Activated T-cell treated with anti-CD3 and anti-CD28 coated beads for 1 hour (primary cell): ENCODE data around the gene RAD51B.

Source experiments
- DNase-seq: peaks from one replicate; pipeline ENCODE4 v3.0.0-alpha.2; 2020; ENCODE audit warnings: low read depth

The RAD51B gene

GRCh38 chr14:67835596-67835995 is 16.0 kb downstream of the RAD51B start:
- DNase-seq = no peak

GRCh38 chr14:67837011-67837624 is 17.5 kb downstream of the RAD51B start:
- DNase-seq = peak; percentile 60

GRCh38 chr14:67846029-67846610 is 26.5 kb downstream of the RAD51B start:
- DNase-seq = no peak

GRCh38 chr14:67850066-67850830 is 30.7 kb downstream of the RAD51B start:
- no peak for DNase-seq

- DNase-seq = no peak
Measured at GRCh38 chr14:67851785-67852410, 32.3 kb downstream of the RAD51B start.

DNA sequence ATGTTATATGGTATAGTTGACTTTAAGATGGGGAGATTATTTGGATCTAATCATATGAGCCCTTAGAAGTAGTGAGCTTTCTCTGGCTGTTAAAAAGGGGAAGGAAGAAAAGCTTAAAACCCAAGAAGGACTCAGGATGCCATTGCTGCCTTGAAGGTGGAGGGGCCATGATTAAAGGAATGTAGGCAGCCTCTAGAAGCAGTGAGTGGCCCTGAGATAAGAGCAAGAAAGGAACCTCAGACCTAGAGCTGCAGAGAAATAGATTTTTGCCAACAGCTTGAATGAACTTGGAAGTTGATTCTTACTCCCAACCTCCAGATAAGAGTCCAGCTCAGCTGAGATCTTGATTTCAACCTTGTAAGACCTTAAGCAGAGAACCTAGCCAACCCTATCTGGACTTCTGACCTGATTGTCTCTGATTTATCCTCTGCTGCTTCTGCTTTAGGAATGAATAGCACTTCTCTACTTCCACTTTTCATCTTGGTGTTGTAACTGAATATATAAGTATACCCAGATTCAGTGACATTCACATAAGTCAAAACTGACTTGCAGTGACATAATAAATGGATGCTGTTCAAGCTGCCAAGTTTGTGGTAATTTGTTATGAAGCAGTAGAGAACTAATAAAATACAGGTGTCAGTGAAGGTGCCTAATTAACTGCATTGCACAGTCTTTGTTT is 33.5 kb downstream of the RAD51B start:
- DNase-seq = no peak

DNA sequence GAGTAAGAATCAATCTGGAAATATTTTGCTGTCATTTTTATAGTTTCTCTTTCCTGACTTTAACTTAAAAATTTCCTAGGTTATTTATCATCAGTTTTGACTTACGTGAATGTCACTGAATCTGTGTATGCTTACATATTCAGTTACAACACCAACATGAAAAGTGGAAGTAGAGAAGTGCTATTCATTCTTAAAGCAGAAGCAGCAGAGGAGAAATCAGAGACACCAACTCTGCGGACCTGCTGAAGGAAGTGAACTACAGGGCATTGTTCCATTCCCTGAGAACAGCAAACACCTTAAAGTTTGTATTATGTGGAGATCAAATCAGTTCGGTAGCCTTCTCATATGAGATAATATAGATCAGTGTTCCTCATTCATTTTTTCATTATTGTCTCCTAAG is 34.1 kb downstream of the RAD51B start:
- no peak for DNase-seq

- no peak for DNase-seq
Measured at GRCh38 chr14:67856827-67857226, 37.2 kb downstream of the RAD51B start.

GRCh38 chr14:67857778-67858350 is 38.3 kb downstream of the RAD51B start:
- no peak for DNase-seq

DNA sequence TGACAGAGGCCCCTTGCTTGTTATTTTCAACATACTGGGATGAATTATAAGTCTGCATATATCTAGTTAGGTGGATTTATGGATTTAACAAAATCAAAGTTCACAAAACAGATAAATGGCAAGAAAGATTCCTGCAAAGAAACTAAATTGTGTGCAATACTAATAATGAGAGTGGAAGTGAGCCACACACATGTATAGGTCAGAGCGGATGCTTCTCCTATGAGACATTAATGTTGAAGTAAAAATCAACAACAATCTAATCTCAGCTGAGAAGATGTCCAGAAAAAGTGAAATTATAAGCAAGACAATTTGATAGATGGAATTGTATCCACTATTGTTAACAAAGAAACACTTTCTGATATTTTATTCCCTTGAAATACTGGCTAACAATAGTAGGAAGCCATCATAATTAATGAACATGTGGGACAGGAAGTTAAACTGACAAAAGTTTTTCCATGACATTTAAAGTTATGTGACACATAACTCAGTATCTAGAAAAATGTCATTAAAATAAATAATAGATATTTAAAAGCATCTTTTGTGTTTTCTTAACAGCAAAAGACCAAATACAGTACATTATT is 39.7 kb downstream of the RAD51B start:
- DNase-seq = no peak

- no peak for DNase-seq
Measured at GRCh38 chr14:67863223-67863622, 43.6 kb downstream of the RAD51B start.

DNA sequence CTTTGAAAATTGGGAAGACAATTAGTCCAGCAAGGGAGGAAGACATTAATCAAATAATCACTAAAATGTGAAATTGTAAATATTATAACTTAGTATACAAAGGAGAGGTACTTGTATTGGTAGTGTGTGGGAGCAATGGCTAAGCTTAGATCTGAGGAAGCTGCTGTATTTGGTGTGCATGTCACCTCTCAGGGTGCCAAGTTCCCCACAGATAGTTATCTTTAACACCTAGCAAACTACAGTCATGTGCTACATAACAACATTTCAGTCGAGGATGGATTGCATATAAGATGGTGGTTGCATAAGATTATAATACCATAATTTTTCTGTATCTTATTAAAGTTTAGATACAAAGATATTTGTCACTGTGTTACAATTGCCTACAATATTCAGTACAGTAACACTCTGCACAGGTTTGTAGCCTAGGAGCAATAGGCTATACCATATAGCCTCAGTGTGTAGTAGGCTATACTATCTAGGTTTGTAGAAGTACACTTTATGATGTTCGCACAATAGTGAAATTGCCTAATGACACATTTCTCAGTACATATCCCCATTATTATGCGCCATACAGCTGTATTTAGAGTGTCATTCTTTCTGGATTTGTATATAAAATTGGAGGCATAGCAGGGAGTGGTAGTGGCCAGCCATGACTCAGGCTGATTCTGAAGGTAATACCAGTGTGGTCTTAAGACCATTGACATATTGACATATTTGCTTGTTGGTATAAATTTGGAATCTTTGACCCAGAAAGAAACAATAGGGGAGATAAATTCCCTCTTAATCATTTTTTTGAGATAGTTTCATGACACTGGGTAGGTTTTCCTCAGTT is 55.8 kb downstream of the RAD51B start:
- no peak for DNase-seq

DNA sequence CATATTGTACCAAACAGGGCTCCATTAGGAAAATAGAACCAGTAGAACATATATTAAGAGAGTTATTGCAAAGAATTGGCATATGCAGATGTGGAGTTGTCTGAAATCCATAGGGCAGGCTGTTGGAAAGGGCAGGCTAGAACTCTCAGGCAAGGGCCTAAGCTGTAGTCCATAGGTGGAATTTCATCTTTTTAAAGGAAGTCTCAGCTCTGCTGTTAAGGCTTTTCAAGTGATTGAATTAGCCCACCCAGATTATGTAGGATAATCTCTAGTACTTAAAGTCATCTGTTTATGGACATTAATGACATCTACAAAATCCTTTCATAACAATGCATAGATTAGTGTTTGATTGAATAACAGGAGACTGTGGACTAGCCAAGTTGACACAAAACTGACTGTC is 59.4 kb downstream of the RAD51B start:
- no peak for DNase-seq

DNA sequence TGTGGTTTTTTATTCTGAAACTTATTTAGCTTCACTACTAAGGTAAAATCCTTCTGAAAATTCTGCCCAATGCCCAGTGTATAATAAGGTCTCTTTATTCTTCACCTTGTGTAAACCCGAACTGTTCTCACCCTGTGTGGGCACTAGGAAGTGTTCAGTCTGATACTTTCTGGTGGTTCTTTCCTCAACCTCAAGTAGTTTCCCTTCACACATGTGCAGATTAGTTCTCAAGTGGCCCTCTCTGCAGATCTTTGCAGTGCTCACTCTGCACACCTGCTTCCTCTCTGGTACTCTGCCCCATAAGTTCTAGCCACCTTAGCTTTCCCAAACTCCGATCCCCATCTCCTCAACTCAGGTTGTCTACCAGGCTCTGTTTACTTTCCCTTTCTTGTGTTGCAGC is 61.6 kb downstream of the RAD51B start:
- no peak for DNase-seq

- DNase-seq = no peak
Measured at GRCh38 chr14:67882986-67883555, 63.5 kb downstream of the RAD51B start.

GRCh38 chr14:67883717-67884116 is 64.1 kb downstream of the RAD51B start:
- no peak for DNase-seq

DNA sequence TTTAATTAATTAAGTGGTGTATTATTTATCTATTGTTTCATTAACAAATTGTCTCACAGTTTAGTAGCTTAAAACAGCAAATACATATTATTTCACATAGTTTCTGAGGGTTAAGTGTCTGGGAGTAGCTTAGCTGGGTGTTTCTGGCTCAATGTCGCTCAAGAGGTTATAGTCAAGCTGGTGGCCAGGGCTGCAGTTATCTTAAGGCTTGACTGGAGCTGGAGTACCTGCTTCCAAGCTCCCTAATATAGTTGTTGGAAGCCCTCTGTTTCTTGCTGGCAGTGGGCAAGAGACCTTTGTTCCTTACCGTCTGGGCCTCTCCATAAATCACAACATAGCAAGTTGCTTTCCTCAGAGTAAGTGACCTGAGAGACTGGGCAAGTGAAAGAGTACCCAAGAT is 66.6 kb downstream of the RAD51B start:
- DNase-seq = no peak

- DNase-seq = no peak
Measured at GRCh38 chr14:67887478-67887877, 67.9 kb downstream of the RAD51B start.

- no peak for DNase-seq
Measured at GRCh38 chr14:67889455-67889854, 69.9 kb downstream of the RAD51B start.

DNA sequence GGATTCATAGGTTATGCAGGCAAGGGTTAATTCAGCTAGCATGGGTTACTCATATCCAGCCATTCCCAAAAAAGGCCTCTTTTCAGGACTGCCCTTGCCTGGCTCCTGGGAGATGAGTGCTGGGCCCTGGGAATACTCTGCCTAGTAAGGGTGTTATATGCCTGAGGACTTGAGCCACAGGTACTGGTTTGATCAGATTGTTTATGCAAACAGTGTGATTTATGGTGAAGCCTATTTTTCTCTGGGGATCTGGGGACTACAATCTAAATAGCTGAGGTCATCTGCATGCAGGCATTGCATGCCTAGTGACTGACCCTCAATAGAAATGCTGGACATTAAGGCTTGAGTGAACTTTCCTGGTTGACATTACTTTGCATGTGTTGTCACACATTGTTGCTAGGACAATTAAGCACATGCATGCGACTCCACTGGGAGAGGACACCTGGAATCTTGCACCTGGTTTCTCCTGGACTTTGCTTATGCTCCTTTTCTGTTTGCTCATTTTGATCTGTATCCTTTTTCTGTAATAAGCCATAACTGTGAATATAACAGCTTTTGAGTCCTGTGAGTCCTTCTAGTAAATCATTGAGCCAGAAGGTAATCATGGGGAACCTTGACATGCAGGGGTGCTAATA is 73.0 kb downstream of the RAD51B start:
- DNase-seq = no peak
